Lower leg skin (tissue), 3 donors: ENCODE results near the gene TMEM31.

Experiments
- CTCF ChIP-seq, 3 donors: fragments of 450-650 bp; IDR thresholded peaks; one replicate each; pipeline ENCODE4 v1.5.1; 2016; ENCODE audit warnings: antibody characterized with exemption in 3 of 3, mild to moderate bottlenecking in 3 of 3, moderate library complexity in 2 of 3
- POLR2A ChIP-seq, 2 donors: fragments of 450-650 bp; IDR thresholded peaks; one replicate each; pipeline ENCODE4 v1.6.1; 2016 to 2017; ENCODE audit warnings: antibody characterized with exemption in 2 of 2, mild to moderate bottlenecking in 1 of 2, moderate library complexity in 1 of 2

DNA sequence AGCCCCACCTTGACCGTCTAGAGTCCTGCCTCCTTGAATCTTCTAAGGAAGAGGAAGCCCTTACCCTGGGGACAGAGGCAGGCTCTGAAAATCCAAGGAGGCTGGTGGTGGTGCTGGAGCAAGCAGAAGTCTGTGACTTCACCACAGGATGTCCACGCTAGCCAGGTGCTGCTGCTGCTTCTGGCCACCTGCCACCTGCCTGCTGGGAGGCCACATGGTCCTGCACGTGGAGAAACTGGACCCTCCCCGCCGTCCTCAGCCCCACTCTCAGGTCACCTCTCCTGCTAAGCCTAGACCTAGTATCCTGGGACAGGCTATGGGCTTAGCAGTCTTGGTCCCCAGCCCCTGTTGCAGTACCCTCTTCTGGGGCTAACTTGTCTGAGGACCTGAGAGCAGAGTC is 15.8 kb downstream of the TMEM31 start:
- no peak for TF ChIP-seq CTCF (IDR thresholded peaks at IDR 0.05)
- TF ChIP-seq POLR2A (IDR thresholded peaks at IDR 0.05), result no peak
